GM12878 (cell line): Measurements from ENCODE around the gene INPP4B. TPM values are rescaled to one million over a fixed set of nuclear protein-coding genes. Genes with fewer than 3 reads are reported as not detected.

Source experiments
- BHLHE40 ChIP-seq, 2 experiments: fragments of 450-650 bp in 1 of 2; IDR thresholded peaks; 2 replicates each; pipeline ENCODE4 v1.6.1; 2011 to 2017; ENCODE audit warnings: low read depth in 2 of 2, borderline replicate concordance in 1 of 2, improper control_type of control experiment in 1 of 2, low read length in 1 of 2, mild to moderate bottlenecking in 1 of 2
- BMI1 ChIP-seq: fragments of 450-650 bp; IDR thresholded peaks from 2 replicates; pipeline ENCODE4 v1.6.1; 2016; ENCODE audit warnings: mild to moderate bottlenecking, moderate library complexity, borderline replicate concordance
- E2F8 ChIP-seq: fragments of 450-650 bp; IDR thresholded peaks from 2 replicates; pipeline ENCODE4 v1.6.1; 2018; ENCODE audit warnings: mild to moderate bottlenecking, low read depth, moderate library complexity; ENCODE audit not compliant: partially characterized antibody
- MEF2A ChIP-seq: IDR thresholded peaks from 2 replicates; pipeline ENCODE4 v1.6.1; 2011; ENCODE audit warnings: low read depth, mild to moderate bottlenecking, low read length, moderate library complexity; ENCODE audit not compliant: insufficient read depth
- NR2C2 ChIP-seq: IDR thresholded peaks from 2 replicates; pipeline ENCODE4 v1.6.1; 2011; ENCODE audit warnings: borderline replicate concordance, low read depth; ENCODE audit not compliant: control insufficient read depth, insufficient read length
- POU2F2 ChIP-seq: IDR thresholded peaks from 3 replicates; pipeline ENCODE4 v1.6.1; 2011; ENCODE audit warnings: low read depth, mild to moderate bottlenecking, low read length, borderline replicate concordance
- PRDM15 ChIP-seq: fragments of 450-650 bp; formaldehyde crosslinking; IDR thresholded peaks from 2 replicates; pipeline ENCODE4 v1.4.0; 2020; ENCODE audit warnings: mild to moderate bottlenecking, moderate library complexity
- USF2 ChIP-seq: IDR thresholded peaks from 2 replicates; pipeline ENCODE4 v1.6.1; 2011; ENCODE audit warnings: low read depth, low read length, improper control_type of control experiment, borderline replicate concordance
- polyA plus RNA-seq, 11 experiments: library from polyadenylated mRNA; depleted of rRNA in 4 of 11; unstranded in 6 of 11; stranded (reverse) in 5 of 11; fragments of >200 nt; fragmentation: Nextera tagmentation in 4 of 11; fragmentation: Illumina TruSeq in 1 of 11; extraction: Ambion mirVana in 4 of 11; extraction: Trizol in 1 of 11; gene quantifications; 1 replicate in 1 of 11; 2 replicates in 10 of 11; pipeline versions ENCODE4 v1.2.1 to v1.2.3, GENCODE V29; 2011 to 2016; ENCODE audit warnings: inconsistent platforms in 2 of 11, missing spikeins in 2 of 11, low read depth in 1 of 11
- total RNA-seq, 4 experiments: library from RNA; depleted of rRNA in 3 of 4; stranded (reverse); fragments of >200 nt in 3 of 4; fragmentation: Illumina TruSeq in 1 of 4; extraction: Trizol in 1 of 4; gene quantifications; 2 replicates each; pipeline versions ENCODE4 v1.2.1 to v1.2.3, GENCODE V29; 2013 to 2021

INPP4B gene
- total and polyA plus RNA-seq, 10 of the 15 experiments (the other 5 are each of a cell fraction or from before 2014, with no cell fraction given) = 0.53 to 11.2 (median 0.95) TPM

- no peak for TF ChIP-seq PRDM15 (CRISPR knock-in tag)
- TF ChIP-seq BMI1 = no peak
- TF ChIP-seq USF2 = no peak
- no peak for TF ChIP-seq MEF2A
- no peak for TF ChIP-seq E2F8
- TF ChIP-seq NR2C2 = no peak
- no peak for TF ChIP-seq POU2F2
- no peak for TF ChIP-seq BHLHE40 (IDR thresholded peaks at IDR 0.05; ENCODE audit: borderline replicate concordance in 1 of 2, low read depth in 2 of 2, low read length in 1 of 2)
These were observed 333.9 kb downstream of the INPP4B start (continued) for GRCh38 chr4:142512161-142512560.
